Activated CD8-positive, alpha-beta T cell treated with anti-CD3 and anti-CD28 coated beads, Interleukin-2, amount 10 ng/mL, durations not matched to agents 7 days and 5 days (primary cell): ENCODE data around the gene MTARC2. TPM values are rescaled to one million over a fixed set of nuclear protein-coding genes. Genes with fewer than 3 reads are reported as not detected.

Experiments
- ATAC-seq: fragments of 150-1000 bp; cut with Tn5 transposase; one replicate; pipeline ENCODE4 v1.10.0; 2021; ENCODE audit warnings: moderate library complexity
- CTCF ChIA-PET: fragments of 350-600 bp; sonication (Branson Sonifier 250); formaldehyde crosslinking; loops from one replicate; lab custom pipeline; 2021; ENCODE audit warnings: antibody characterized with exemption; lab: Charles Lee
- POLR2A ChIA-PET: fragments of 350-600 bp; sonication (Branson Sonifier 250); formaldehyde crosslinking; loops from one replicate; lab custom pipeline; 2021; ENCODE audit warnings: antibody characterized with exemption; lab: Charles Lee
- DNase-seq: peaks from one replicate; pipeline ENCODE4 v3.0.0-alpha.2; 2020
- H3K27ac Mint-ChIP-seq: one replicate; pipeline ENCODE4 v1.8.0; 2021; ENCODE audit warnings: mild to moderate bottlenecking, mixed read lengths
- H3K27me3 Mint-ChIP-seq: one replicate; pipeline ENCODE4 v1.8.0; 2021; ENCODE audit warnings: low read depth, mixed read lengths
- H3K36me3 Mint-ChIP-seq: one replicate; pipeline ENCODE4 v1.8.0; 2021; ENCODE audit warnings: low read depth, mixed read lengths
- H3K4me1 Mint-ChIP-seq: one replicate; pipeline ENCODE4 v1.8.0; 2021; ENCODE audit warnings: low read depth, mixed read lengths
- H3K4me3 Mint-ChIP-seq: one replicate; pipeline ENCODE4 v1.8.0; 2021; ENCODE audit warnings: mild to moderate bottlenecking, mixed read lengths
- H3K9me3 Mint-ChIP-seq: one replicate; pipeline ENCODE4 v1.8.0; 2022; ENCODE audit warnings: mixed read lengths; ENCODE audit not compliant: insufficient read depth
- total RNA-seq, 2 experiments: library from RNA; stranded (reverse); gene quantifications; one replicate each; pipeline ENCODE4 v1.2.3, GENCODE V29; 2021

MTARC2 gene
- total RNA-seq, 2 experiments from 2014 or later: not detected

DNA sequence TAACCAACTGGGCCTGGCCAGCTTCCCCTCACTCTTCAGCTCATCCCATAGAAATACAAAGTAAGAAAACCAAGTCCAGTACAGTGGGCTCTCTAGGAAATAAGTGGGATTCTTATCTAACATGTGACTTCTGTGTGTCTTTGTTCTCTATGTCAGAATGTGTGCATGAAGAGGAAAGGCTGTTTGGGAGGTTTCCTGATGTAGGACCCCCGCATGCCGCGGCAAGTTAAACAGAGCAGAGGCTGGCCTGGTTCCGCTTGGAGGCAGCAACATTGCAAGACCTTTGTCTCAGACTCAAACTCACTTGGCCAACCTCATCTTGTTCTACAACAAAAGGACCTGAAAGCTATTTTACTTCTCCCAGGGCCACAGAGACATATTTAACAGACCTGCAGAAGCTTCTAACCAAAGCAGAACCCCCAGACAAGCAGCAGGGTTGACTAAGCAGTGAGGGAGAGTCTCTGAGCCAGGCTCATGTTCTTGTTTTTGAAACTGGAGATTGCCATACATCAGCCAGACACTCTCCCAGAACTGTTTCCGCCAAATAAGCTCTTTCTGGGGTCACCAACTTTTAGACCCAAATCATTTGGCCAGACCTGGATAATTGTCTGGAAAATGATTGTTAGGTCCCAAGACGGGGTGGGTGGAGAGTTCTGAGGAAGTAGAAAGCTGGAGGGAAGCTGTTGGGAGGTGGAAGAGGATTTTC is 6.2 kb downstream of the MTARC2 start:
- Mint-ChIP-seq H3K27ac (no peak overlapping the region), H3K9me3 (no peaks in the 10 kb centered on the region), H3K4me1 (no peaks in the 10 kb centered on the region), H3K27me3 (peaks cover 30% of the 10 kb centered on the region), H3K36me3 (no peaks in the 10 kb centered on the region), H3K4me3 (no peak overlapping the region)
- ChIA-PET CTCF (interaction anchor here (1.0 kb wide), 1 partner anchor 21 kb away, joined by 4 read pairs; no protein-coding TSS in a partner anchor), POLR2A (interaction anchor here (0.7 kb wide), 1 partner anchor 44 kb away, joined by 3 read pairs; no protein-coding TSS in a partner anchor)
- no peak for DNase-seq
- no peak for ATAC-seq

DNA sequence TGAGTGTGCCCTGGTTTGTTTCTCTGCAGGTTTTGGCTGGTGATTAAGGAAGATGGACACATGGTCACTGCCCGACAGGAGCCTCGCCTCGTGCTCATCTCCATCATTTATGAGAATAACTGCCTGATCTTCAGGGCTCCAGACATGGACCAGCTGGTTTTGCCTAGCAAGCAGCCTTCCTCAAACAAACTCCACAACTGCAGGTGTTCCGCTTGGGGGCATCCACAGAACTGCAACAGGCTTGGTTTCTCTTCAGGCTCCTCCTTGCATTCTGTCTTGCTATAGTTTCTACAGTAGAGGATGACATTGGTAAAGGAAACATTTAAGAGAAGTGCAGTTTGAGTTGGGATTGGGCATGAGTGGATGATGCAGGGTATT is 6.8 kb downstream of the MTARC2 start:
- Mint-ChIP-seq H3K4me3 (no peak overlapping the region), H3K27me3 (peaks cover 28% of the 10 kb centered on the region), H3K9me3 (no peaks in the 10 kb centered on the region), H3K27ac (no peak overlapping the region), H3K36me3 (no peaks in the 10 kb centered on the region), H3K4me1 (no peaks in the 10 kb centered on the region)
- no peak for DNase-seq
- POLR2A ChIA-PET: no interaction called here
- CTCF ChIA-PET: interaction anchor here (1.0 kb wide), 1 partner anchor 22 kb away, joined by 4 read pairs; no protein-coding TSS in a partner anchor
- no peak for ATAC-seq

DNA sequence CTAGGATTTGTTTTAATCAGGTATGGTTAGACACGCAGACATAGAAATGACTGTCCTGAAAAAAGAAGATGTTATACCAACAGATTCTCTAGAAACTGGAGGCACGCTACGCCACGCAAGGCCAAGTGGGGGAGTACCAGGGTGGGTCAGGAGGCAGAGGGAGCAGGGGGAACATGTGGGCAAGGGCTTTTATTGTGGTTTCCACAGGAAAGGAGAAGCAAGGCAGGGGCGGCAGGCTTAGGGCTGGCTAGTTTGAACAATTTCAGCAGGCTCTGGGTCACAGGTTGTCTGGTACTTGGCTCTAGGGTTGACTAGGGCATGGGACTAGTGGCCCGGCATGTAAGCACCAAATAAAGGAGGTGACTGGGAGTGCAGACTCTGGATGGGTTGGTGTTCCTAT is 7.2 kb downstream of the MTARC2 start:
- no peak for DNase-seq
- Mint-ChIP-seq H3K4me3 (no peak overlapping the region), H3K27me3 (peaks cover 27% of the 10 kb centered on the region), H3K27ac (no peak overlapping the region), H3K36me3 (no peaks in the 10 kb centered on the region), H3K9me3 (no peaks in the 10 kb centered on the region), H3K4me1 (no peaks in the 10 kb centered on the region)
- POLR2A ChIA-PET: no interaction called here
- no peak for ATAC-seq
- CTCF ChIA-PET: no interaction called here

GRCh38 chr1:220757441-220757840 is 9.3 kb downstream of the MTARC2 start:
- Mint-ChIP-seq H3K27me3 (peaks cover 11% of the 10 kb centered on the region), H3K9me3 (no peaks in the 10 kb centered on the region), H3K4me3 (no peak overlapping the region), H3K4me1 (no peaks in the 10 kb centered on the region), H3K36me3 (no peaks in the 10 kb centered on the region), H3K27ac (no peak overlapping the region)
- POLR2A ChIA-PET: no interaction called here
- CTCF ChIA-PET: no interaction called here
- ATAC-seq (no peak), DNase-seq (no peak)

DNA sequence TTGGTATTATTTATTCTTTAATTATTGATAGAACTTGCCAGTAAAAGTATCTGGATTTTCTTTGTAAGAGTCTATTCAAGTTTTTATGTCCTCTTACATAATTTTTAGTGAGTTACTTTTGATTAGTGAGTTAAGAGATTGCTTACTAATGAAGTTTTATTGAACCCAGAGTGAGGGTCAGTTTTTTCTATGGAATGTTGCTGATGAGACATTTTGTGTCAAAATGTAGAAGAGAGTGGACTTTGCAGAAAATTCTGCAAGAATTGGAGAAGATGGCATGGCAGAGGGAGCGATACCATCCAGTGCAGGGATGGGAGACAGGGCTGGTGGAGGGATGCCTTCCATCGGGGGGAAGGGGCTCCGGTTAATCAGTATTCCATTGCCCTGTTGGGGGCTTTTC is 11.0 kb downstream of the MTARC2 start:
- no peak overlapping the region for H3K4me3 Mint-ChIP-seq
- DNase-seq (no peak), ATAC-seq (no peak)
- POLR2A ChIA-PET: no interaction called here
- H3K9me3 Mint-ChIP-seq: no peaks in the 10 kb centered on the region
- no peaks in the 10 kb centered on the region for H3K4me1 Mint-ChIP-seq
- H3K27me3 Mint-ChIP-seq: peaks cover 11% of the 10 kb centered on the region
- H3K36me3 Mint-ChIP-seq: no peaks in the 10 kb centered on the region
- H3K27ac Mint-ChIP-seq: no peak overlapping the region
- CTCF ChIA-PET: no interaction called here

DNA sequence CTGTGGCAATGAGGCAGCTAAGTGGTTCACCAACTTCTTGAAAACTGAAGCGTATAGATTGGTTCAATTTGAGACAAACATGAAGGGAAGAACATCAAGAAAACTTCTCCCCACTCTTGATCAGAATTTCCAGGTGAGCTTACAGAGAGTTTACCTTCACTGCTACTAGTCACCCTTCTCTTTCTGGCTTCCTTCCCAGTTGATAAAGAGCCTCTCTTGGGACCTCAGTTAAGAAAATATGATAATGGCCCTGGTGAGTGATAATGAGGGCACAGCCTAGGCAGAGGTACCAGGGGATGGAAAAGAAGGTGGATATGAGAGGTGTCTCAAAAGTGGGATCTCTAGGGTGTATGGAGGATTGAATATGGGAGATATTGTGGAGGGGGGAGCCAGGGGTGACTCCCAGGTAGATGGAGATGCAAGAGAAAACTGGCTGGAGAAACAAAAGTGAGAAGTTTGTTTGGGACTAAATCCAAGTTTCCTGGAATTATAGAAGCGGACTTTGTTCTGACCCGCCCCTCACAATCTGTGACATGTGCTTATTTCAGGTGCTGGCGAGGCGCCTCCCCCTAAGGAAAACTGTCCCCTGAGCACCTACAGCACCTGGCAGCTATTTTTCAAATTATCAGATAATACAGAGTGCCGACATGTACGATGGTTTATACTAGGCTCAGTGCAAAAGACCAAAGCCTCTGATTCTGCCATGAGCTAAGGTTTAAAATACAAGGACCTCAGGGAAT is 13.7 kb downstream of the MTARC2 start:
- no peak for DNase-seq
- H3K9me3 Mint-ChIP-seq: no peaks in the 10 kb centered on the region
- POLR2A ChIA-PET: no interaction called here
- H3K27me3 Mint-ChIP-seq: peaks cover 5% of the 10 kb centered on the region
- ATAC-seq: no peak
- CTCF ChIA-PET: interaction anchor here (1.3 to 1.6 kb wide), 2 partner anchors 14 to 29 kb away, joined by 4 to 6 read pairs; no protein-coding TSS in a partner anchor
- no peak overlapping the region for H3K4me3 Mint-ChIP-seq
- H3K27ac Mint-ChIP-seq: no peak overlapping the region
- H3K4me1 Mint-ChIP-seq: no peaks in the 10 kb centered on the region
- no peaks in the 10 kb centered on the region for H3K36me3 Mint-ChIP-seq

DNA sequence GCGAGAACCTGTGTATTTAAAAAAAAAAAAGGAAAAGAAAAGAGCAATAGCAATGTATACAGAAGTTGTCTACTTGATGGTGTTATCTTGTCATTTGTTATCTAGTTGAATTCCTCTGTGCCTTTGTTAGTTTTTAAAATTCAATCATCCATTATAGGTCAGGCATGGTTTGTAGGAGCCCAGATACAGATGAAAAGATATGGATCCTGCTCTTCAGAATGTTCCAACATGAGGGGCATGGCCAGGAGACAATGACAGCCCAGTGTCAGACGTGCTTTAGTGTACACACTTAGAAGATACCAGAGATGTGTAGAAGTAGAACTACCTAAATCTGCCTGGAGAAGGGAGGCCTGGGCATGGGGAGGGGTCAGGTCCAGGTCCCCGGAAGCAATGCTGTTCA is 16.6 kb downstream of the MTARC2 start:
- Mint-ChIP-seq H3K4me1 (no peaks in the 10 kb centered on the region), H3K36me3 (no peaks in the 10 kb centered on the region), H3K4me3 (no peak overlapping the region), H3K27ac (no peak overlapping the region), H3K27me3 (no peaks in the 10 kb centered on the region), H3K9me3 (no peaks in the 10 kb centered on the region)
- CTCF ChIA-PET: interaction anchor here (1.0 to 1.1 kb wide), 2 partner anchors 11 to 32 kb away, joined by 3 read pairs; no protein-coding TSS in a partner anchor
- POLR2A ChIA-PET: no interaction called here
- ATAC-seq (no peak), DNase-seq (no peak)

DNA sequence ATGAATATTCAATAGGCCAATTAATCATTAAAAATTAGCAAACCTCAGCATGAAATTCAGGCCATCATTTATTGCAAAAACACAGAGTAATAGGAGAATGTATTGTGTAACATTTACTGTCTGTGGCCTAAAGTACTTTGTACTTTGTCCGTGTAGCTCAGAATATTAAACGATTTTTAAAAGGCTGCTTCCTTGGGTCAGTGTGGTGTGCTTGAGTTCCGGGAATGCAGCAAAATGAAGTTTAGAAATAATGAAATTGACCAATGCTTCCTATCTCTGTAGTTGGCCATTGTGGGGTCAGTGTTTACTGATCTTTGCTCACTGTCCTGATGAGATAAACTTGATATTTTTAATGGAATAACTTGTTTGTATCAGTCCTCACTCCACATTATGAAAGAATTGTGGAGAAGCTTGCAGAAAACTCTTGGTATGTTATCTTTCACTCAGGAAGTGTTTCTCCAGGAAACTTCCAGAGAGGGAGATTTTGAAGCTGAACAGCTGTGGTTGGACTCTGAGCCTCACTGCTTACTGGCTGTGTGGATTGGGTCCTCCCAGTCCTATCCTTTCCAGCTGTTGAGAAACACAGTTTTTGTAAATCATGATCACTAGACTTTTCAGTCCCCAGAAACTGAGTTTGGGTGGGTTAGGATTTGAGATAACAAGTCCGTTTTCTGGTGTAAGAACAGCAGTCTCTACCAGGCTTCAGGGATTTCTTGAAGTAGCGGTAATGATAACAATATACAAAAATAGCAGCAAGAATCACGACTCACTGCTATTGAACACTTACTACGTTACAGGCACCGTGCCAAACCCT is 19.4 kb downstream of the MTARC2 start:
- ChIA-PET POLR2A (no interaction called here), CTCF (no interaction called here)
- no peaks in the 10 kb centered on the region for H3K27me3 Mint-ChIP-seq
- no peaks in the 10 kb centered on the region for H3K36me3 Mint-ChIP-seq
- ATAC-seq (no peak), DNase-seq (no peak)
- no peaks in the 10 kb centered on the region for H3K9me3 Mint-ChIP-seq
- H3K27ac Mint-ChIP-seq: no peak overlapping the region
- no peaks in the 10 kb centered on the region for H3K4me1 Mint-ChIP-seq
- H3K4me3 Mint-ChIP-seq: no peak overlapping the region

DNA sequence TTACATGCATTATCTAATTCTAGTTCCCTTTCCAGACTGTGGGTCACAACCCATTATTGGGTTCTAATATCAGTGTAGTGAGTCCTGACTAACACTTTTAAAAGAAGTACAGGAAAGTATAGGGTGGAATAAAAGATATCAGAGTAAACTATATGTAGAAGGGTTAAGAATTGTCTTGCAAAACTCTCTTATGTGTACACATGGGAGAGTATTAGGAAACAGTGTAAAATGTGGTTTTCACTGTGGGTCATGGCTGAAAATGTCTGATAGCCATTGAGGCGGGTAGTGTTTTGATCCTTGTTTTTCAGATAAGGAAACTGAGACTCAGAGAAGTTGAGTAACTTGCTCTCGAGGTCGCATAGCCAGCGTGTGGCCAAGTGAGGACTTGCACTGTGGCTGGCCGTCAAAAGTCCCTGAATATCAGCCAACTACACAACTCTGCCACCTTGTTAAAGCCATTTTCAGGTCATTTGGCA is 20.0 kb downstream of the MTARC2 start:
- CTCF ChIA-PET: no interaction called here

GRCh38 chr1:220769205-220769604 is 21.1 kb downstream of the MTARC2 start:
- no peaks in the 10 kb centered on the region for H3K27me3 Mint-ChIP-seq
- H3K4me3 Mint-ChIP-seq: no peak overlapping the region
- no peak for ATAC-seq
- H3K27ac Mint-ChIP-seq: no peak overlapping the region
- POLR2A ChIA-PET: no interaction called here
- CTCF ChIA-PET: no interaction called here
- no peaks in the 10 kb centered on the region for H3K4me1 Mint-ChIP-seq
- no peak for DNase-seq
- H3K9me3 Mint-ChIP-seq: no peaks in the 10 kb centered on the region
- H3K36me3 Mint-ChIP-seq: no peaks in the 10 kb centered on the region

More for the DNA sequence above, 20.0 kb downstream of the MTARC2 start:
- H3K27ac Mint-ChIP-seq: no peak overlapping the region
- no peaks in the 10 kb centered on the region for H3K27me3 Mint-ChIP-seq
- POLR2A ChIA-PET: no interaction called here
- no peak overlapping the region for H3K4me3 Mint-ChIP-seq
- ATAC-seq: no peak
- no peaks in the 10 kb centered on the region for H3K4me1 Mint-ChIP-seq
- DNase-seq: no peak
- no peaks in the 10 kb centered on the region for H3K36me3 Mint-ChIP-seq
- no peaks in the 10 kb centered on the region for H3K9me3 Mint-ChIP-seq

- H3K27ac Mint-ChIP-seq: no peak overlapping the region
- no peaks in the 10 kb centered on the region for H3K9me3 Mint-ChIP-seq
- CTCF ChIA-PET: no interaction called here
- H3K4me3 Mint-ChIP-seq: no peak overlapping the region
- POLR2A ChIA-PET: no interaction called here
- no peak for DNase-seq
- H3K27me3 Mint-ChIP-seq: no peaks in the 10 kb centered on the region
- no peak for ATAC-seq
- H3K36me3 Mint-ChIP-seq: no peaks in the 10 kb centered on the region
- no peaks in the 10 kb centered on the region for H3K4me1 Mint-ChIP-seq
Measured at GRCh38 chr1:220770245-220770913, 22.3 kb downstream of the MTARC2 start.
